ENCODE data around the gene SPATS1.
A peak's percentile ranks its signal among the peaks of the same experiment; 100 is the strongest.
"Not testable (repeated sequence)": the region's sequence is repeated elsewhere in the genome, so short reads cannot be mapped to it uniquely, and the experiment has no call there.

Gene SPATS1

GRCh38 chr6:44311767-44312166, 30.7 kb upstream of the SPATS1 start:
- DNase-seq (ENCODE audit: low spot score): no peak

- peak; percentile 80 for DNase-seq (ENCODE audit: low spot score)
Measured at GRCh38 chr6:44312901-44313788, 29.3 kb upstream of the SPATS1 start, which contains the start of gene AARS2. Gene AARS2, minus strand, starts transcription at chr6:44313347. Its CDS starts 24 bp downstream, at chr6:44313323.

GRCh38 chr6:44314657-44315056, 27.8 kb upstream of the SPATS1 start:
- not testable (repeated sequence) for DNase-seq (ENCODE audit: low spot score)

- DNase-seq (ENCODE audit: low spot score): no peak
Measured at GRCh38 chr6:44315516-44315915, 26.9 kb upstream of the SPATS1 start.

GRCh38 chr6:44315951-44316350, 26.5 kb upstream of the SPATS1 start:
- DNase-seq (ENCODE audit: low spot score): no peak

- no peak for DNase-seq (ENCODE audit: low spot score)
Measured at GRCh38 chr6:44316481-44316880, 26.0 kb upstream of the SPATS1 start.

- DNase-seq (ENCODE audit: low spot score): not testable (repeated sequence)
Measured at GRCh38 chr6:44317136-44317631, 25.3 kb upstream of the SPATS1 start.

- DNase-seq (ENCODE audit: low spot score): no peak
Measured at GRCh38 chr6:44321210-44321609, 21.2 kb upstream of the SPATS1 start.

GRCh38 chr6:44327096-44327495, 15.4 kb upstream of the SPATS1 start:
- DNase-seq (ENCODE audit: low spot score): no peak

GRCh38 chr6:44327760-44328159, 14.7 kb upstream of the SPATS1 start:
- DNase-seq (ENCODE audit: low spot score): no peak

GRCh38 chr6:44328203-44328602, 14.2 kb upstream of the SPATS1 start:
- not testable (repeated sequence) for DNase-seq (ENCODE audit: low spot score)

GRCh38 chr6:44329858-44330257, 12.6 kb upstream of the SPATS1 start:
- no peak for DNase-seq (ENCODE audit: low spot score)

- no peak for DNase-seq (ENCODE audit: low spot score)
Measured at GRCh38 chr6:44332585-44332984, 9.9 kb upstream of the SPATS1 start.

- no peak for DNase-seq (ENCODE audit: low spot score)
Measured at GRCh38 chr6:44333273-44333919, 9.1 kb upstream of the SPATS1 start.

- no peak for DNase-seq (ENCODE audit: low spot score)
Measured at GRCh38 chr6:44333942-44334341, 8.5 kb upstream of the SPATS1 start.

GRCh38 chr6:44335631-44336030, 6.8 kb upstream of the SPATS1 start:
- no peak for DNase-seq (ENCODE audit: low spot score)

GRCh38 chr6:44338228-44339122, 4.0 kb upstream of the SPATS1 start:
- peak; percentile 47 for DNase-seq (ENCODE audit: low spot score)

GRCh38 chr6:44339301-44339700, 3.1 kb upstream of the SPATS1 start:
- DNase-seq (ENCODE audit: low spot score): no peak

- no peak for DNase-seq (ENCODE audit: low spot score)
Measured at GRCh38 chr6:44339763-44340625, 2.5 kb upstream of the SPATS1 start.

- DNase-seq (ENCODE audit: low spot score): no peak
Measured at GRCh38 chr6:44341095-44341890, 1.2 kb upstream of the SPATS1 start.
